Mucosa of stomach (tissue), 1 donor: ENCODE results near the gene VIPR1.
"Not testable (repeated sequence)": the region's sequence is repeated elsewhere in the genome, so short reads cannot be mapped to it uniquely, and the experiment has no call there.

Experiments
- H3K27me3 ChIP-seq: one replicate; pipeline ENCODE4 v1.7.0; 2013; ENCODE audit warnings: mild to moderate bottlenecking, low read length; ENCODE audit not compliant: control insufficient read depth, insufficient read depth
- H3K36me3 ChIP-seq: one replicate; pipeline ENCODE4 v1.7.0; 2013; ENCODE audit warnings: low read length; ENCODE audit not compliant: control insufficient read depth, insufficient read depth
- H3K4me1 ChIP-seq: one replicate; pipeline ENCODE4 v1.7.0; 2013; ENCODE audit warnings: mild to moderate bottlenecking, low read length; ENCODE audit not compliant: control insufficient read depth, insufficient read depth
- H3K4me3 ChIP-seq: one replicate; pipeline ENCODE4 v1.7.0; 2013; ENCODE audit warnings: low read length
- H3K9ac ChIP-seq: one replicate; pipeline ENCODE4 v1.7.0; 2013; ENCODE audit warnings: mild to moderate bottlenecking, low read length, moderate library complexity
- H3K9me3 ChIP-seq: one replicate; pipeline ENCODE4 v1.7.0; 2013; ENCODE audit warnings: mild to moderate bottlenecking, low read length, moderate library complexity; ENCODE audit not compliant: control insufficient read depth
- donor health status: Pancreatic carcinoma.

VIPR1 gene

DNA sequence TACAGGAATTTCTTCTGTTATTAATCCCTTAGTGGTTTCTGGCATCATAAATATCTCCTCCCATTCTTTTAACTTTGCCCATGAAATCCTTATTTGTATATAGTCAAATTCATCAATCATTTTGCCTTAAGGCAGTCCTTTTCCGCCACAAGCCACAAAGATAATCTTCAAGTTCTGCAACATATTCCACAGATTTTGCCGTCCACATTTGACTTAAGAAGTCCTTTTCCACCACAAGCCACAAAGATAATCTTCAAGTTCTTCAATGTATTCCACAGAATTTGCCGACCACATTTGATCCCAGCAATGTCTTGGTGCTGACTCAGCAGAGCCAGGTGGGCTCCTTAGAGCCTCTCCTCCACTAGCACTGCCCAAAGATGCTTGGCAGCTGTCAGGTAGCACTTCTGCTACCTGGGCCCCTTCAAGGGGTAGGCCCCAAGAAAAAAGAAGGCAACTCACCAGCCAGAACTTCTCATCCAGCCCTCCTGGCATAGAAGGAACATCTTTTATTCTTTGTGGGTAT, 44.3 kb downstream of the VIPR1 start:
- Histone ChIP-seq H3K9me3 (no peaks in the 10 kb centered on the region), H3K4me3 (no peak overlapping the region), H3K27me3 (no peaks in the 10 kb centered on the region), H3K36me3 (no peaks in the 10 kb centered on the region), H3K9ac (no peak overlapping the region), H3K4me1 (peaks cover 43% of the 10 kb centered on the region)

DNA sequence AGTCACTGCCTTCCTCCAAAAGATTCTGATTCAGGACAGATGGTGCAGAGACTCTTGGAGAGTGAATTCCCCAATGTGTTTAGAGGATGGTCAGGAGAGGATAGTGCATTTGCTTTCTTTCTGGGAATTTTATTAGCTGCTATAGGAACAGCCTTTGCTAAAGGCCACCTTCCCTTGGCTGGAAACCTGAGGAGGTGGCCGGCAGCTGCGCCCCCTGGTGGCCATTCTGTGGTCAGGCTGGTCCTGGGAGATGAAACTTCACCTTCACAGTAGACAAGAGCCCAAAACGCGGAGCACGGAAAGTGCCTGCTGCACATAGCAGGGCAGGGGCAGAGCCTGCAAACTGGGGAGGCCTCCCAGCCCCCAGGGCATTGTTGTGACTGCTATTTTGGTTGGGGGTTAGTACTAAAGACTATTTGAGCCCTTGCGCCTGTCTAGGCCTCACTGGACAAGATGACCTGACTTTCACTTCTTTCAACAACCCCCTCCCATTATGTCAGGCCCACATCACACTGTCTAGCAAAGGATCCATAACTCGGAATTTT, 45.0 kb downstream of the VIPR1 start:
- Histone ChIP-seq H3K36me3 (no peaks in the 10 kb centered on the region), H3K4me1 (peaks cover 41% of the 10 kb centered on the region), H3K27me3 (no peaks in the 10 kb centered on the region)

DNA sequence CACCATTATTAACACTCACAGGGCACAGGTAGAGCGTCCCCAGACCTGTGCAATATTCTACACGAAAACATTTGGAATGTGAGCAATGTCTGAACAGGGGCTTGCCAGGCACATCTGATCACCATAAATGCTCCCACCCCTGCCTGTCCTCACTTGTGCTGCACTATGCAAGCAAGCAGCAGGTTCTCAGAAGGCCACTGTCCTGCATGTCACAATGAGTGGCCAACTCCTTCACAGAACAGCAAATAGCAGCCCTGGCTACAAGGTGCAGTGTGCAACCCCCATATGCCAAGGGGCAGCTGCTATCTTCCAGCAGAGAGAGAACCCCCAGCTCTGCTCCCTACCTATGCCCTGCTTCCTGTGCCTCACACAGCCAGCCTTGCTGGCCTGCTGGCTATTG, 46.7 kb downstream of the VIPR1 start:
- Histone ChIP-seq H3K4me1 (peaks cover 24% of the 10 kb centered on the region), H3K9me3 (no peaks in the 10 kb centered on the region), H3K27me3 (no peaks in the 10 kb centered on the region), H3K36me3 (no peaks in the 10 kb centered on the region), H3K9ac (no peak overlapping the region), H3K4me3 (no peak overlapping the region)

More for the DNA sequence above, 45.0 kb downstream of the VIPR1 start:
- Histone ChIP-seq H3K4me3 (no peak overlapping the region), H3K9ac (no peak overlapping the region), H3K9me3 (no peaks in the 10 kb centered on the region)

DNA sequence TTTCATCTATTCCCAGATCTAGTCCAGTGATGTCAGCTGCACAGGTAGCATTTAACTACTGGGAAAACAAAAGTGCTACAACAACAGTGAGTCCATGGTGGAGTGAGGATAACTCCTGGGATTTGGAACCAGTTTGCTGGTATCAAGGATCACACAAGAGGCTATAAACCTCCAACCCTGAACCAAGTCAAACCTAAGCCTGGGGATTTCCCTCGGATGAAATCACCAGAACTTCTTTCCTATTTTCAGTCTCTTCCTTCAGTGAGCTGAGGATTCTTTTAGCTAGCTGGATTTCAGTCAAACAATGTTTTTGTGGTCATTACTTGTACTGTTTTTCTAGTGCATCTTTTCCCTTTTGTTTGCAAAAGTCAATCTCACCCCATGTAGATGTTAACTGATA, 47.8 kb downstream of the VIPR1 start:
- Histone ChIP-seq H3K9me3 (no peaks in the 10 kb centered on the region), H3K4me3 (no peak overlapping the region), H3K9ac (no peak overlapping the region), H3K4me1 (peaks cover 13% of the 10 kb centered on the region), H3K36me3 (no peaks in the 10 kb centered on the region), H3K27me3 (no peaks in the 10 kb centered on the region)

DNA sequence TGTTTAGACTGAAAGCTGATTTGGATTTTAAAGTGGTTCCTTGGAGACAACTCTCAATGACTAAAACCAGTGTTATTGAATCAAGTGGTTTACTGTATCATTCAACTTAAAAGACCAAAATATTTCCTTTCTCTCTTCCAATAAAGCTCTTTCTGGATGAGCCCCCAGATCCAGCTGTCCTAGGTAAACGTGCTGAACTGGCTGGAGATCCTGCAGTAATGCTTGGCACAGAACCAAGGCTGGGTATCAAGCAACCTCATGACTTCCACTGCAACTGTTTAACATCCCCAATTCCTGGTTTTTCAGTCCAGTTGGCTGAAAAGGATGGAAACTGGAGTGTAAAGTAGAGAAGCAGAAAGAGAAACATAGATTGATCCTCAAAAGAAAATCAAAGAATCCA, 50.4 kb downstream of the VIPR1 start:
- Histone ChIP-seq H3K27me3 (no peaks in the 10 kb centered on the region), H3K9ac (no peak overlapping the region), H3K9me3 (no peaks in the 10 kb centered on the region), H3K4me1 (no peaks in the 10 kb centered on the region), H3K36me3 (peaks cover 7% of the 10 kb centered on the region), H3K4me3 (no peak overlapping the region)

DNA sequence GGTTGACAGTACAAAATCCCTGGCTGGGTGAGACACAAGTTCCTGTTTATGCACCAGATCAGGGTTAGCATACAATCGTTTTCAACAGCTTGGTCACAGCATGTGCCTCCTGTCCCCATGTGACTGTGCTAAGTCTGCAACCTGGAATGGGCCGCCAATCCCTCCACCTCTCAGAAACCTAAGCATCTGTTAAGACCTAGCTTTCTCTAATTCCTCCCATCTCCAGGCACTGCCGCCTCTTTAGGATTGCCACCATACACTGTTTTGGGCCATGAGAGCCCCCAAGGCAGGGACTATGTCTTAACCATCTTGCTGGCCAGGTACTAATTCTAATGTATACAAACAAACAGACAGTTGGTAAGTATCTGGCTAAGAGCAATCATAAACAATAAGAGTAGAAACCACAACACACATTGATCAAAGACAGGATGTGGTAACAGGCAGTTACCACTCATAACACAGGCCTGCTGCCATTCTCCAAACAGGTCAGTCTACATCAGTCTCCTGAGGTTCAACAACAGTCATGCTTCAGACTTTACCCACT, 53.7 kb downstream of the VIPR1 start:
- H3K9me3 ChIP-seq, result no peaks in the 10 kb centered on the region
- no peaks in the 10 kb centered on the region for H3K4me1 ChIP-seq
- H3K9ac ChIP-seq, result no peak overlapping the region
- no peaks in the 10 kb centered on the region for H3K27me3 ChIP-seq
- H3K4me3 ChIP-seq, result no peak overlapping the region
- peaks cover 7% of the 10 kb centered on the region for H3K36me3 ChIP-seq

DNA sequence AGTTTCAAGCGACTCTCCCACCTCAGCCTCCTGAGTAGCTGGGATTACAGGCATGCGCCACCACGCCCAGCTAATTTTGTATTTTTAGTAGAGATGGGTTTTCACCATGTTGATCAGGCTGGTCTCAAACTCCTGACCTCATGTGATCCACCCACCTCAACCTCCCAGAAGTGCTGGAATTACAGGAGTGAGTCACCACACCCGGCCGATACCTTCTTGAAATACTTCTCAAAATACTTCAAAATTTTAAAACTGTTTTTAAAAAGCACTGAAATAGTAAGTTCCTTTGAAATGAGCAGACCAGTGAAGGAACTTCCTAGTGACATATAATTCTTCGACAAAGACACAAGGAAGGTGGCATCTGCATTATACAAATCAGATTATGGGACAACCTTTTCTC, 54.4 kb downstream of the VIPR1 start:
- not testable (repeated sequence) for H3K9ac ChIP-seq, H3K36me3 ChIP-seq, H3K9me3 ChIP-seq

DNA sequence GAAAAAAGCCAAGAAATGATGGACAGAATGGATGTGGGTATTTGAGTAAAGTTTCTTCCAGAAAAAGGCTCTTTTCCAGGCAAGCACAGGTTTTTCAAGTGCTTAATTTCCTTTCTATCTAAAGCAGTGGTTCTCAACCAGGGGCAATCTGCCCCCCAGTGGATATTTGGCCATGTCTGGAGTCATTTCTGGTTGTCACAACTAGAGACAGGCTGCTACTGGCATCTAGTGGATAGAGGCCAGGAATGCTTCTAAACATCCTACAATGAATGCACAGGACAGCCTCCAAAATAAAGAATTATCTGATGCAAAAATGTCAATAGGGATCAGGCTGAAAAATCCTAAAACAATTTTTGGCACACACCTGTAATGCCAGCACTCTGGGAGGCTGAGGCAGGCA, 55.4 kb downstream of the VIPR1 start:
- peaks cover 7% of the 10 kb centered on the region for H3K36me3 ChIP-seq

More for the DNA sequence above, 54.4 kb downstream of the VIPR1 start:
- not testable (repeated sequence) for H3K4me1 ChIP-seq, H3K4me3 ChIP-seq, H3K27me3 ChIP-seq

DNA sequence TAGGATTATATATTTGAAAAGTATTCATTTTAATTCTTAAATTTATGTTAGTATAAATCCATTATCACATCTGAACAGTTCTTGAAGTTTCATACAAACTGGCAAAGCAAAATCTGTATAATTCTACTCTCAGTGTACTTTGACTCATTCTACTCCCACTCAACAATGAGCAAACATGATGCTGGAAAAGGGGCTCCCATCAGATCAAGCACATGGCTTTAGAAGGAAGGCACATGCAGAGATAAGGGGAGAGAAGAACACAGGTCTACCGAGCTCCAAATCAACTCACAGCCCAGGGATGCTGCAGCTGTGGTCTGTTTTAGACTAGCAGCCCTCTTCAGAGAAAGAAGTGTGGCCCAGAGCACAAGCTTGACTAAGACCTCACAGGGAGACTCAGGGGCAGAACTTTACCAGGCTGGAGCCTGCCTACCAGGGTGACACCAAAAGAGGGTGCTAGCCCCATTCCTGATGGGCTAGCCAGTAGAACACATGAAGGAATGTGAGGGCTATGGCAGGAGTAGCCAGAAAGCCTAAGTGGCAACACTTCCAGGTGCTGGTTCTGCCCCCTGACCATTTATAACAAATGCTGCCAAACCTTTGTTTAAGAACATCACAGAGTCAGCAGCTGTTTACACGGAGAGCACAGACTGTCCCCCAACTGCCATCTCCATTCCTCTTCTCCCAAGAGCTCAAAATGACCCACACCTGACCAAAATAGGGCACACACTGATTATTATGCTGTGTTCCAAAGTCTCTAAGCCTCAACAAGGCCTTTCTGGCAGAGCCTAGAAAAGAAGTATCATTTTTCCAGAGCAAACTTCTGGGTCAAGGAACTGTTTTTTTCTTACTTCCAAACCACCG, 59.8 kb downstream of the VIPR1 start:
- Histone ChIP-seq H3K9ac (no peak overlapping the region), H3K4me1 (no peaks in the 10 kb centered on the region)

More for the DNA sequence above, 55.4 kb downstream of the VIPR1 start:
- H3K9me3 ChIP-seq, result no peaks in the 10 kb centered on the region
- no peaks in the 10 kb centered on the region for H3K4me1 ChIP-seq
- no peaks in the 10 kb centered on the region for H3K27me3 ChIP-seq
- no peak overlapping the region for H3K9ac ChIP-seq
- H3K4me3 ChIP-seq, result no peak overlapping the region

DNA sequence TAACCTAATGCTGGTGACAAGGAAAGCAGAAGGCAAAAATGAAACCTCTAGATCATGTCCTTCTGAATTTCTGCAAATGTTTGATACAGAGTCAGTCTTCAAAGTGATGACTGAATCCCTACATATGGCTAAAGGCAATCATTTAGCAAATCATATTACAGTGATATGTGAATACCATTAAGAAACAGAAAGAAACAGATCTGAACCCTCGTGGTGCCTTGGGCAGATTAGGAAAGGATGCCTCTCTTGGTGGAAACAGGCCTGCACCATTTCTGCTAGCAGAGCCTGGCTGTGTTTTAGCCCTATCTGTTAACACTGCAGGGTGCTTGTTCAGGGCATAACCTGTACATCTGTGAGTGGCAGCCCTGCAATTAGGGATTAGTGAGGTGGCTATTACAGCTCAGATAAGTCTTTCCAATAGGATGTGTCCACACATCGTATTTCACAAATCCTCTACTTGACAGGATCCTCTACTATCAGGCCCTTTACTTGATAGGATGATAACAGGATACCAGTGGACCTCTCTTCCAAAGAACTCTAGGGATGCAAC, 67.2 kb downstream of the VIPR1 start:
- H3K9me3 ChIP-seq, result no peaks in the 10 kb centered on the region
- H3K36me3 ChIP-seq, result no peaks in the 10 kb centered on the region

More for the DNA sequence above, 59.8 kb downstream of the VIPR1 start:
- Histone ChIP-seq H3K27me3 (no peaks in the 10 kb centered on the region), H3K9me3 (no peaks in the 10 kb centered on the region), H3K4me3 (no peak overlapping the region), H3K36me3 (no peaks in the 10 kb centered on the region)

DNA sequence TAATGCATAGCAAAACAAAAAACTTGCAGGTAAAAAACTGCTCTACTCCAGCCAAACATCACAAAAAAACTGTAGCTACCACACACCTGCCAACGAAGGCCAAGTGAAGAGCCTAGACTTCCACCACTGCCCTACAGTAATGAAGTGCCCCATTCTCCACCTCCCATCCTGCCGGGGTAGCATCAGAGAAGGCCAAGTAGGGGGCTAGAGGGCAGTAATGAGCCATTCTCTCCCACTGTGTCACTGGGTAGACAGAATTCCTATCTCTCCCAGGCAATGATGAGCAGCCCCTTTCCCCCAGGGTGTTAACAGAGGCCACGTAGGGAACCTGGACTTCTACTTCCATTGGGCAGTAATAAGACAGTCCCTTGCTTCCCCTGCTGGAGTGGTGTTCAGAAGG, 69.8 kb downstream of the VIPR1 start:
- Histone ChIP-seq H3K27me3 (no peaks in the 10 kb centered on the region), H3K36me3 (no peaks in the 10 kb centered on the region), H3K9me3 (no peaks in the 10 kb centered on the region), H3K9ac (no peak overlapping the region), H3K4me3 (no peak overlapping the region), H3K4me1 (no peaks in the 10 kb centered on the region)

More for the DNA sequence above, 67.2 kb downstream of the VIPR1 start:
- Histone ChIP-seq H3K4me1 (no peaks in the 10 kb centered on the region), H3K9ac (no peak overlapping the region), H3K27me3 (no peaks in the 10 kb centered on the region), H3K4me3 (no peak overlapping the region)

DNA sequence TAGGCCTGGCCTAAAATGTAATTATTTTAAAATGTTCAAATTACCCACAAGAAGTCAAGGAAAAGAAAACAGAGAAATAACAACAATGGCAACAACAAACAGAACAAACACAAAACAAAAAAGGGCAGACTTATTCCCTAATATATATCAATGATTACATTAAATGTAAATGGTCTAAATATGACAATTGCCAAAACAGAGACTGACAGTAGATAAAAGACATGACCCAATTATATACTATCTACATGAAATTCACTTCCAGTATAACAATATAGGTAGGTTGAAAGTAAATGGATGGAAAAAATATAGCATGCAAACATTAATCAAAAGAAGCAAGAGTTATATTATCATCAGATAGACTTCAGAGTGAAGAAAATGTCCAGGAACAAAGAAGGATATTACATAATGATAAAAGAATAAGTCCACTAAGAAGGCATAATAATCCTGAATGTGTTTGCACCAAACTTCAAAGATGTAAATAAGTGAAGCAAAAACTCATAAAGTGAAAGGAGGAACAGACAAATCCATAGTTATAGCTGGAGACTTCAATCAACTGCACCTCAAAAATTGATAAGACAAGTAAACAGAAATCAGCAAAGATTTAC, 72.8 kb downstream of the VIPR1 start:
- Histone ChIP-seq H3K9me3 (no peaks in the 10 kb centered on the region), H3K27me3 (no peaks in the 10 kb centered on the region), H3K9ac (no peak overlapping the region), H3K4me3 (no peak overlapping the region), H3K4me1 (no peaks in the 10 kb centered on the region), H3K36me3 (no peaks in the 10 kb centered on the region)
